ENCODE results near the gene CHMP1A.
A peak's percentile ranks its signal among the peaks of the same experiment; 100 is the strongest.

CHMP1A gene

GRCh38 chr16:89623511-89624261 is 33.8 kb downstream of the CHMP1A start:
- peak; percentile 38 for DNase-seq (ENCODE audit: low spot score)

DNA sequence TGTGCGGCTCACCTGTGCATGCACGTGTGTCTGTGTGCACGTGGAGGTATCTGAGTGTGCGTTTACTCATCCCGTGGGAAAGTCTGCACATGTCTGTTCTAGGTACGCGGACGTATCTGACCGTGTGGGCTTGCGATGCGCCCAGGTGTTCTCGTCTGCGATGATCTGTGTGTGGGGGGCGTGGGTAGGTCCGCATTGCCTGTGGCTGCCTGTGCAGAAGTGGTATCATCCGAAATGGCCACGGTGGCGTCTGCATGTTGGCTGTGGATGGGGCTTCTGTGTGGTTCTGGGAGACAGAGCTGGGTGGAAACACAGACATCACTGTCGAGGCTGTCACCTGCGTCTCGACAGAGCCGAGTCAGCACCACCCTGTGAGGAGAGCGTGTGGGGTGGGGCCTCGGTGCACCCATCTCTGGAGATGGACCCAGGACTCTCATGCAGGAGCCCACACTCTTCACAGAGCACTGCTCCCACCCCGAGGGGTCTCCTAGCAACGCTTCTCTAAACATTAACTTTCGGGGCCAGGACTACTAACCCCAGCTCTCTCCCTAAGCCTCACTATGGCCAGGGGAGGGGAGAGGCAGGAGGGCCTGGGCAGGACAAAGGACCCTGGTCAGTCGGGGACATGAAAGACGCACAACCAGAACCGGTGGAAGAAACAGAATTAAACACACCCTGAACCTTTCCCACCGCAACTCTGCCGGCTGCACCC is 35.7 kb downstream of the CHMP1A start:
- DNase-seq (ENCODE audit: low spot score), result no peak

DNA sequence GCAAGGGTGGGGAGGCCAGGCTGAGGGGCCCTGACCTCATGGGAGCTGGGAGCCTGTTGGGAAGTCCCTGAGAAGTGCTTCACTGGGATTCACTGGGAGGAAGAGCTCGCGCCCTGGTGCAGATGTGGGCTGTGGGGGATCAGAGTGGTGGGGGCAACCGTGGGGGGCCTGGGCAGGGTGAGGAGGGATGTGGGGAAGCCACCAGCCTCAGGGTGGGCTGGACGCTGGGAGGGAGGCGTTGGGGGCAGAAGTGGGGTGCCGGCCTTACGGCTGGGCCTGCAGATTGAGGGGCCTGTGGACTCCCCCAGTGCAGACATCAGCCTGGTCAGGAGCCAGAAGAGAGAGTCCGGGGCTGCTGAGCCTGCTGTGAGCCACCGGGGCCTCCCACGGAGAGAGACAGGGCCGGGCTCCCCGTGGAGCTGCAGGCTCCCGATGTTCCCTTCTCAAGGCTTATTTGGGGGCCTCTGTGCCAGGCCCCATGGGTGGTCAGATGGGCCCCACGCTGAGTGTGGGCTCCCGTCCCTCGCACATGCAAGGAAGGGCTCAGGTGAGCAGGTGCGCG is 36.3 kb downstream of the CHMP1A start:
- DNase-seq (ENCODE audit: low spot score), result no peak

DNA sequence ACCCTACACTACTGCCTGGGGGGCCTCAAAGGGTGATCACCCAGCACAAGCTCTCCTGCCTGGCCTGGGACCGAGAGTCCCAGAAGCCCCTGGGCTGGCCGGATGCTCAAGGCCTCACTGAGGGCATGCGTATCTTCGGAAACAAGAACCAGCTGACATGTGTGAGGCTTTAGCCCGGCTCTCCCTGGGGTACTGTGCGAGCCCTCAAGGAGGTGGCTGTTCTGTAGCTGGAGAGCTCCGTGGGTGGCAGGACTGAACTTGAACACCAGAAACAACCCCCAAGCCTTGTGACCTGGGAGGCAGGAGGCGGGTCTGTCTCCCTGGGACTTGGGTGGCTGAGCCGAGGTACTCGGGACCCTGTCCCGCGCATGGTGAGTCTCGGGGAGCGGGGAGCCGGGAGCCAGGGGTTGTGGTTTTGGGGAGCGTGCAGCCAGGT is 37.1 kb downstream of the CHMP1A start:
- DNase-seq (ENCODE audit: low spot score), result no peak

- no peak for DNase-seq (ENCODE audit: low spot score)
Observed at GRCh38 chr16:89619840-89620239, 37.7 kb downstream of the CHMP1A start.

DNA sequence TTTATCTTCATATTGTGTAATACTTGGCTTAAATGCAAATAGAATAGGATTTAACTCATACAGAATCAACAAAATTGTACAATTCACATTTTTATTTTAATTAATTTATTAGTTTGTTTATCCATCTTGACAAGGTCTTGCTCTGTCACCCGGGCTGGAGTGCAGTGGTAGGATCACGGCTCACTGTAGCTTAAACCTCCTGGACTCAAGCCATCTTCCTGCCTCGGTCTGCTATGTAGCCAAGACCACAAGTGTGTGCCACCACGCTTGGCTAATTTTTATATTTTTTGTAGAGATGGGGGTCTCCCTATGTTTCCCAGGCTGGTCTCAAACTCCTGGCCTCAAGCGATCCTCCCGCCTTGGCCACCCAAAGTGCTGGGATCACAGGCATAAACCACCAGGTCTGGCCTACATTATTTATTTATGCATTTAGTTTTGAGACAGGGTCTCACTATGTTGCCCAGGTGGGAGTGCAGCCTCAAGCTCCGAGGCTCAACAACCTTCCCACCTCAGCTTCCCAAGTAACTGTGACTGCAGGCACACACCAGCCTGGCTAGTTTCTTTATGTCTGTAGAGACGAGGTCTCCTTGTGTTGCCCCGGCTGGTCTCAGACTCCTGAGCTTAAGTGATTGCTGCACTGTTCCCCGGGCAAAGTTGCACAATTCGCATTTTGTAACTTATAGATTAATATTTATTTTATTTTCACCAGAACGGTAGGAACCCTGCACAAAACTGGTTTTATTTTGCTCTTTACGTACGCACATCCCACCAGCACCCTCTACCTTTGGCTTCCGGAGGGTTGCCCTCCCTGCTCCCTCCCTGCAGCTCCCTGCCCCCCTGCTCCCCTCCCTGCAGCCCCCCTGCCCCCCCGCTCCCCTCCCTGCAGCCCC is 39.2 kb downstream of the CHMP1A start:
- peak; percentile 35 for DNase-seq (ENCODE audit: low spot score)

- DNase-seq (ENCODE audit: low spot score), result no peak
Observed at GRCh38 chr16:89617036-89617435, 40.5 kb downstream of the CHMP1A start.

DNA sequence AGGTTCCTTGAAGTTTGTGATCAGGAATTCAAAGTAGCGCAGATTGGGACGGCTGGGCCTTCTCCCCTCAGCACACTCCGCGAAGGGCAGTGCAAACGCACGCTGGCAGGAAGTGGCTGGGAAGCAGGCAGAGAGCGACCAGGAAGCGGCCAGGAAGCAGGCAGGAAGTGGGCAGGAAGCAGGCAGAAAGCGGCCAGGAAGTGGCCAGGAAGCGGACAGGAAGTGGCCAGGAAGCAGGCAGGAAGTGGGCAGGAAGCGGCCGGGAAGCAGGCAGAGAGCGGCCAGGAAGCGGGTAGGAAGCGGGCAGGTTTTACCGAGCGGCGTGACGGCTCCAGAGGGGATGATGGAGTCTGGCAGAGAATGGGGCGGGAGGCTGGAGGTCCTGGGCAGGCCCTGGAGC is 40.9 kb downstream of the CHMP1A start:
- no peak for DNase-seq (ENCODE audit: low spot score)

GRCh38 chr16:89615596-89616090 is 41.9 kb downstream of the CHMP1A start:
- DNase-seq (ENCODE audit: low spot score), result no peak

DNA sequence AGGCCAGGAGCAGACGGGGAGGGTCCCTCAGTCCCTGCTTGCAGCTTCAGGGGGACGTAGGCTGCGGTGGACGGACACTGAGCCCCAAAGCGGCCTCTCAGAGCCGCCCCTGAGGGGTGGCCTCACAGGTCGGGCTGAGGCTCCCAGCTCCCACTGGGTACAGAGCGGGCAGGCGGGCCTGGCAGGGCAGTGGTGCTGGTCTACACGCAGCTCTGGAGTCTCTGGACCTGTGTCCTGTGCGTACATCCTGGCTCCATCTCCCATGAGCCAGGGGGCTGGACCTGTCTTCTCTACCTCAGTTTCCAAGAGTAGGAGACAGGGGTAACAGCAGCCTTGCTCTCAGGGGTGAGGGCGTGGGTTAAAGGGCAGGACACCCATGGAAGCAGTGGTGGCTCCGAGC is 42.3 kb downstream of the CHMP1A start:
- no peak for DNase-seq (ENCODE audit: low spot score)

- DNase-seq (ENCODE audit: low spot score), result no peak
Observed at GRCh38 chr16:89613954-89614459, 43.5 kb downstream of the CHMP1A start.

DNA sequence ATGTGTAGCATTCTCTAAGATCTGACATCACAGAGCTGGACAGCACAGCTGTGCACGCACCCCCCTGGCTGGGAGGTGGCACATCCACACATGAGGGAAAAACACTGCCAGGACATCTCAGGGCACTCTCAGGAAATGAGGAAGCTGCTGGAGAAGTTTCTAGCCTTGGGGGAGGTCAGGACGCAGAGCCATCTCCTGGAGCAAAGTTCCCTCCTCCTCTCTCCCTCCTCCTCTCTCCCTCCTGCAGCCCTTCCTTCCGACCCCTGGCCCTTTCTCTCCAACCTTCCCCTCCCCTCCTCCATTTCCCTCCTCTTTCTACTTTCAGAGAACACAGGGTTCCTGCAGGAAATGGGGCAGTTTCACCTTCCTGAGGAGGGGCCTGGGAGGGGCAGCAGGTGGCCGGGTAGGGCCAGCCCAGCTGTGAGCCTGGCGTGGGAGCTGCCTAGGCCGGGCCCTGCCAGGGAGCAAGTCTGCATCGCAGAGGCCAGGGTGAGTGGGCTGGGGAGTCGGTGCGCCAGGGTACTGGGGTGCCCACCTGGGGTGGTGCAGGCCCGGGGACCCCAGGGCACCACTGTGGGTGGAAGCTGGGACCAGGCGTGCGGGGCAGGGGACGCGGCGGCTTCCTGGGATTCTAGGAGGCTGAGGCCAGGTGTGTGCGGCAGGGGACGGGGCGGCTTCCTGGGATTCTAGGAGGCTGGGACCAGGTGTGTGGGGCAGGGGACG is 44.1 kb downstream of the CHMP1A start, which contains the start of gene DPEP1:
TSS of gene DPEP1 (plus strand) at position 412 of the 723 bp plus-strand sequence. CDS start 16,769 bp downstream, outside the sequence.
- DNase-seq (ENCODE audit: low spot score), result peak; percentile 30

- DNase-seq (ENCODE audit: low spot score), result no peak
Observed at GRCh38 chr16:89612415-89613166, 44.9 kb downstream of the CHMP1A start.

GRCh38 chr16:89610108-89610453 is 47.4 kb downstream of the CHMP1A start:
- no peak for DNase-seq (ENCODE audit: low spot score)

GRCh38 chr16:89607937-89608740 is 49.4 kb downstream of the CHMP1A start:
- DNase-seq (ENCODE audit: low spot score), result no peak

GRCh38 chr16:89607453-89607852 is 50.1 kb downstream of the CHMP1A start:
- DNase-seq (ENCODE audit: low spot score), result no peak

- DNase-seq (ENCODE audit: low spot score), result no peak
Observed at GRCh38 chr16:89606006-89606405, 51.5 kb downstream of the CHMP1A start.

- DNase-seq (ENCODE audit: low spot score), result no peak
Observed at GRCh38 chr16:89605186-89605970, 52.1 kb downstream of the CHMP1A start.

GRCh38 chr16:89604764-89605163 is 52.7 kb downstream of the CHMP1A start:
- DNase-seq (ENCODE audit: low spot score), result no peak

Data from kidney tubule cell (primary cell).